Sigmoid colon (tissue), 7 donors: ENCODE data around the gene STAT4. TPM values are rescaled to one million over a fixed set of nuclear protein-coding genes. Genes with fewer than 3 reads are reported as not detected.
A peak's percentile ranks its signal among the peaks of the same experiment; 100 is the strongest.

Experiments
- DNase-seq: peaks from one replicate; pipeline ENCODE4 v3.0.0-alpha.2; 2019
- H3K27ac ChIP-seq, 4 donors: fragments of 200-600 bp; sonication (generic); one replicate each; pipeline ENCODE4 v1.5.1; 2016 to 2019; ENCODE audit warnings: mild to moderate bottlenecking in 1 of 4
- H3K27me3 ChIP-seq, 3 donors: fragments of 200-600 bp; sonication (generic); one replicate each; pipeline ENCODE4 v1.5.1; 2019; ENCODE audit warnings: mild to moderate bottlenecking in 1 of 3
- H3K36me3 ChIP-seq, 4 donors: fragments of 200-600 bp; sonication (generic); one replicate each; pipeline ENCODE4 v1.5.1; 2016 to 2019
- H3K4me1 ChIP-seq, 4 donors: fragments of 200-600 bp; sonication (generic); one replicate each; pipeline ENCODE4 v1.5.1; 2017 to 2019
- H3K4me3 ChIP-seq, 4 donors: fragments of 200-600 bp; sonication (generic); one replicate each; pipeline ENCODE4 v1.5.1; 2017 to 2019; ENCODE audit warnings: mild to moderate bottlenecking in 2 of 4, moderate library complexity in 1 of 4
- H3K9me3 ChIP-seq, 4 donors: fragments of 200-600 bp in 3 of 4; sonication (generic) in 3 of 4; one replicate each; pipeline versions ENCODE4 v1.5.1 to v1.6.1; 2013 to 2019
- CTCF ChIP-seq, 4 experiments: fragments of 450-650 bp in 3 of 4; fragments of 200-600 bp in 1 of 4; IDR thresholded peaks; one replicate each; pipeline ENCODE4 v1.5.1; 2016 to 2019; ENCODE audit warnings: antibody characterized with exemption in 4 of 4, mild to moderate bottlenecking in 3 of 4, moderate library complexity in 2 of 4
- EP300 ChIP-seq, 4 donors: sonication (generic); formaldehyde crosslinking; IDR thresholded peaks; one replicate each; pipeline ENCODE4 v1.6.1; 2017; ENCODE audit warnings: antibody characterized with exemption in 4 of 4
- POLR2A ChIP-seq, 2 donors: fragments of 450-650 bp; IDR thresholded peaks; one replicate each; pipeline ENCODE4 v1.6.1; 2016; ENCODE audit warnings: antibody characterized with exemption in 2 of 2, mild to moderate bottlenecking in 2 of 2, moderate library complexity in 2 of 2
- POLR2AphosphoS5 ChIP-seq, 4 donors: sonication (generic); formaldehyde crosslinking; IDR thresholded peaks; one replicate each; pipeline ENCODE4 v1.6.1; 2017; ENCODE audit warnings: antibody characterized with exemption in 4 of 4
- WGBS, 2 donors: extraction: QIAGEN DNeasy Blood & Tissue Kit; methylation state at CpG; one replicate each; pipeline ENCODE4 v1.1.7; 2013; 5-methylcytosine and 5-hydroxymethylcytosine counted together
- intact Hi-C: fragments of 100-400 bp; cut with DNase I; formaldehyde crosslinking; loops from one replicate; pipeline ENCODE4 v1.15.1; 2023
- polyA plus RNA-seq, 3 donors: library from polyadenylated mRNA; stranded (reverse); fragments of 200-250 nt; gene quantifications; one replicate each; pipeline ENCODE4 v1.2.3, GENCODE V29; 2013
- total RNA-seq, 4 donors: library from RNA; depleted of rRNA; stranded (reverse); fragments of >200 nt; gene quantifications; one replicate each; pipeline ENCODE4 v1.1.0, GENCODE V29; 2016
- donor health status: healthy with polysubstance abuse.
- donor health status: Bipolar disorder and iron deficiency.
- donor health status: healthy.

STAT4 gene
- total and polyA plus RNA-seq, 7 donors: 0.46 to 4.6 (median 0.70) TPM; not detected in 1

GRCh38 chr2:191051177-191051576 lies 99.6 kb downstream of the STAT4 start:
- intact Hi-C loops: loop anchor here (5.0 kb wide), 1 partner anchor 471 kb away; no protein-coding TSS in a partner anchor
- Histone ChIP-seq H3K27ac (peak overlapping the region in 1 of 4 donors; percentile 65), H3K27me3 (no peaks in the 10 kb centered on the region), H3K4me3 (no peak overlapping the region), H3K4me1 (peaks cover 0 to 3% (median 0%) of the 10 kb centered on the region in 4 donors), H3K36me3 (no peaks in the 10 kb centered on the region), H3K9me3 (no peaks in the 10 kb centered on the region)
- no peak for DNase-seq
- WGBS, 2 donors: 77 to 80% methylated on average over 3 of the region's 3 CpGs
- TF ChIP-seq CTCF (IDR thresholded peaks at IDR 0.05) (no peak), POLR2AphosphoS5 (IDR thresholded peaks at IDR 0.05) (no peak), EP300 (IDR thresholded peaks at IDR 0.05) (no peak), POLR2A (IDR thresholded peaks at IDR 0.05) (no peak)

GRCh38 chr2:191050640-191050987 lies 100.2 kb downstream of the STAT4 start:
- H3K27ac ChIP-seq: peak overlapping the region; percentile 33 to 65 (median 38)
- WGBS, 2 donors: 63 to 76% methylated on average over 1 of the region's 1 CpG

GRCh38 chr2:191049728-191050639 lies 100.8 kb downstream of the STAT4 start:
- Histone ChIP-seq H3K27me3 (no peaks in the 10 kb centered on the region), H3K4me1 (peaks cover 0 to 3% (median 0%) of the 10 kb centered on the region in 4 donors), H3K27ac (peak overlapping the region; percentile 33 to 65 (median 40)), H3K9me3 (no peaks in the 10 kb centered on the region), H3K4me3 (no peak overlapping the region), H3K36me3 (no peaks in the 10 kb centered on the region)
- DNase-seq: peak; percentile 76
- WGBS, 2 donors: 64 to 67% methylated on average over 4 of the region's 4 CpGs
- intact Hi-C loops: loop anchor here (5.0 kb wide), 1 partner anchor 472 kb away; no protein-coding TSS in a partner anchor
- peak in 3 of 4 donors; percentile 7 to 41 (median 20) for TF ChIP-seq POLR2AphosphoS5 (IDR thresholded peaks at IDR 0.05)
- TF ChIP-seq POLR2A (IDR thresholded peaks at IDR 0.05): no peak

More at GRCh38 chr2:191050640-191050987, 100.2 kb downstream of the STAT4 start:
- intact Hi-C loops: loop anchor here (5.0 kb wide), 1 partner anchor 472 kb away; no protein-coding TSS in a partner anchor
- DNase-seq: no peak
- peaks cover 0 to 3% (median 0%) of the 10 kb centered on the region in 4 donors for H3K4me1 ChIP-seq
- no peaks in the 10 kb centered on the region for H3K36me3 ChIP-seq
- TF ChIP-seq CTCF (IDR thresholded peaks at IDR 0.05) (no peak), POLR2AphosphoS5 (IDR thresholded peaks at IDR 0.05) (no peak), POLR2A (IDR thresholded peaks at IDR 0.05) (no peak), EP300 (IDR thresholded peaks at IDR 0.05) (no peak)
- H3K4me3 ChIP-seq: no peak overlapping the region
- H3K9me3 ChIP-seq: no peaks in the 10 kb centered on the region
- H3K27me3 ChIP-seq: no peaks in the 10 kb centered on the region

- H3K27ac ChIP-seq: no peak overlapping the region
- H3K36me3 ChIP-seq: no peaks in the 10 kb centered on the region
- no peak overlapping the region for H3K4me3 ChIP-seq
- intact Hi-C loops: no loop called here
- no peaks in the 10 kb centered on the region for H3K27me3 ChIP-seq
- H3K9me3 ChIP-seq: no peaks in the 10 kb centered on the region
- peaks cover 0 to 3% (median 0%) of the 10 kb centered on the region in 4 donors for H3K4me1 ChIP-seq
- TF ChIP-seq EP300 (IDR thresholded peaks at IDR 0.05) (no peak), CTCF (IDR thresholded peaks at IDR 0.05) (no peak)
- WGBS, 2 donors: 94 to 95% methylated on average over 3 of the region's 3 CpGs
- no peak for DNase-seq
Observed at GRCh38 chr2:191048073-191048472, 102.7 kb downstream of the STAT4 start.

DNA sequence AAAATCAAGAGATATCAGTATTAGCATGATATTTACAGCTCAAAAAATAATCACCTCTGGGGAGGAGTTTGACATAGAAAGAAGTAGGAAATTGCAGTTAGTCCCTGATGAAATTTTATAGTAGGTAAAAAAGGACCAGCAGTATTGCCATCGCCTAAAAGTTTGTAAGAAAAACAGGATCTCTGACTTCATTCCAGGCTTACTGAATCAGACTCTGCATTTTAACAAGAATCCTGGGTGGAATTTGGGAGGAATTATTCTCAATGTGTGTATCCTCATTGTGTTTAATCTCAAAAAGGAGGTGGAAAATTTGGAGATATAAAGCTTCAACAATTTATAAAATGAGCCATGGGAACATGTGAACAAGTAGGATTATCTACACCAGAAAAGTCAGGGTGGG lies 105.7 kb downstream of the STAT4 start:
- TF ChIP-seq CTCF (IDR thresholded peaks at IDR 0.05) (no peak), POLR2A (IDR thresholded peaks at IDR 0.05) (no peak), POLR2AphosphoS5 (IDR thresholded peaks at IDR 0.05) (no peak), EP300 (IDR thresholded peaks at IDR 0.05) (no peak)
- WGBS, 2 donors: 93 to 94% methylated on average over 1 of the region's 1 CpG
- no peak overlapping the region for H3K27ac ChIP-seq
- intact Hi-C loops: no loop called here
- no peak for DNase-seq
- no peaks in the 10 kb centered on the region for H3K27me3 ChIP-seq
- no peaks in the 10 kb centered on the region for H3K9me3 ChIP-seq
- no peak overlapping the region for H3K4me3 ChIP-seq
- no peaks in the 10 kb centered on the region for H3K36me3 ChIP-seq
- no peaks in the 10 kb centered on the region for H3K4me1 ChIP-seq
